IPS-NIHi7 (cell line): Measurements from ENCODE around the gene KCNMB3.

Experiments used
- DNase-seq: peaks from one replicate; pipeline ENCODE4 v3.0.0; 2012; ENCODE audit warnings: mixed read lengths; ENCODE audit errors: extremely low spot score

Gene KCNMB3

DNA sequence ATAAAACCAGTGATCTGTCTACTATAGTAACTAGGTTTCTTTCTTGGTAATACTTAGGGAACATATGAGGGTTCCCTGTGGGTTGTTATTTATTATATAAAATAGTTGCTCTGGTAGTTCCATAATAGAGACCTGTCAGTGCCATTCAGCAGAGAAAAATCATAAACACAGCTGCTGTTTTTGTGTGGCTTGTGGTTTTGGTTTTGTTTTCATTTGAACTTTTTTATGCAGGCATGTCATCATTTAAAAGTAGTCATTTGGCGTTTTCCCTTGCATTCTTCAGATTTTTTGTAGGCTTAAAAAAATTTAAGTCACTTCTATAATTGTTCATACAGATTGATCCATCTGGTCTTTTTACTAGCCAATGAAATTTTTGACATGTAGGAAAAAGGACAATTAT is 54.8 kb downstream of the KCNMB3 start:
- DNase-seq: no peak

DNA sequence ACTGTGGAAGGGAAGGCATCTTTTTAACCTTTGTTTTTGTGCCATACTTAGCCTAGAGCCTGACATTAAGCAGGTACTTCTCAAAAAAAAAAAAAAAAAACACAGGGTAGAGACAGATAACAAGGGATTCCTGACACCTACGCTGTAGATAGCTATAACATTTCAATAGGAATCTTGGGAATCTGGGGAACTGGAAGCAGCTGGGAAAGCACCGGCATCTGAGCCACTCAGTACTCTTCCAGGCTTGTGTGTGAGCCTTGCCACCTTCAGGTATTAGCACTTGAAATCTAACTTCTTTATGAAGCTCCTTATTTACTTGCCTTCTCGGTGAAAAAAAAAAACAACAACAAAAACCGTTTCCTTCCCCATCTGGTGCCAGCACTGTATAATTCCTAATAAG is 56.0 kb downstream of the KCNMB3 start:
- peak; percentile 54 for DNase-seq
